ENCODE measurements around the gene PAK3.

PAK3 gene

DNA sequence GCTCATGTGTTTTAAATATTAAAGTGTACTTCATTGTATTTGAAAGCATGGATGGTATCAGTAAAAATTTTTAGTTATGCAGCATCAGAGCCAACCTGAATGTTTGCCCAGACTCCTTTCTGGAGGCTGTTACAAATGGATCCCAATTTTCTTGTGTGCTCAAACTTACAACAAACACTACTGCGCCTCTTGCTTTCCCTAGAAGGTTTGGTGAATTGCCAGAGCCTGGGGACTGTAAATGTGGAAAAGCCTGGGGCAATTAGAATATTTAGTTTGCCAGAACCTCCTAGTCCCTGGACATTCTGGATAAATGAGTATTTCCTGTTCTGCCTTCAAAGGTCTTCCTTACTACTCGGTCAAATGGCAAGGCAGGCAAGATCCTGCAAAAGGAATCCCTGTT lies 169.5 kb downstream of the PAK3 start:
- DNase-seq: no peak

DNA sequence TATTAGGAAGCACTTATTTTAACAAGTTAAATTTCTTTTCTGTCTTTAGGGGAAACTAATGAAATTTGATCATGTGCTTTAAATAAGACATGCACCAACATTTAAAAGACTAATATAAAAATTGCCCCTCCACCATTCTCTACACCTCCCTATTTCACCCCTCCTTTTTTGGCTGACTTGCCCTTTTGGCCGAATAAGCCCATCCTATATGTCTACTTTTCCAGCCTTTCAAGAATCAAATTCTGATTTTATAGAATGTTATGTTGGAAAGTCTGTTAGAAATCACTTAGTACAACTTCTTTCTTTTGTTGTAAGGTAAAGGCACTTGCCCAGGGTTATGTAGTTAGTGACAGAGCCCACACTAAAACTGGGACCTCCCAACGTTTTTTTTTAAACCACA lies 172.5 kb downstream of the PAK3 start:
- no peak for DNase-seq

- DNase-seq: no peak
Observed at GRCh38 chrX:111270339-111270738, 174.3 kb downstream of the PAK3 start, which contains the start of gene CAPN6. Gene CAPN6, minus strand, starts transcription at chrX:111270483. Its CDS starts 6,547 bp downstream, at chrX:111263936.
